ENCODE results near the gene ZSCAN31. TPM values are rescaled to one million over a fixed set of nuclear protein-coding genes. Genes with fewer than 3 reads are reported as not detected.

Gene ZSCAN31
- total RNA-seq, 1 donor from 2014 or later, result 1.1 TPM

DNA sequence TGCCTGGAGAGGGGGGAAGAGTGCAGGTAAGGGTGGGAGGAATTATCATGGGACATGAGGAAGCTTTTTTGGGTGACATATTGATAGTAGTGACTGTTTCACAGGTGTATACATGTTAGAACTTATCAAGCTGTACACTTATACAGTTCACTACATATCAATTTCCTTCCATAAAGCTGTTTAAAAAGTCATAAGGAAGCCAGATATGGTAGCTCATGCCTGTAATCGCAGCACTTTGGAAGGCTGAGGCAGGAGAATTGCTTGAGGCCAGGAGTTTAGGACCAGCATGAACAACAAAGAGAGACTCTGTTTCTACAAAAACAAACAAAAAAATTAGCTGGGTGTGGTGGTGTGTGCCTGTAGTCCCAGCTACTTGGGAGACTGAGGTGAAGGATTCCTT lies 41.9 kb upstream of the ZSCAN31 start:
- H3K4me1 Mint-ChIP-seq (ENCODE audit: low read depth, unreplicated experiment), result peaks cover 6% of the 10 kb centered on the region
- H3K27ac Mint-ChIP-seq (ENCODE audit: unreplicated experiment), result no peak overlapping the region
- H3K27me3 Mint-ChIP-seq (ENCODE audit: low read depth, unreplicated experiment), result no peaks in the 10 kb centered on the region
- H3K9me3 ChIP-seq (ENCODE audit: insufficient read depth, low read depth, low read length), result no peaks in the 10 kb centered on the region
- H3K4me1 ChIP-seq (ENCODE audit: insufficient read depth, low read length), result no peaks in the 10 kb centered on the region
- peaks cover 3% of the 10 kb centered on the region for H3K9me3 Mint-ChIP-seq (ENCODE audit: unreplicated experiment)
- H3K36me3 ChIP-seq (ENCODE audit: insufficient read depth, low read length), result peaks cover 18% of the 10 kb centered on the region
- H3K79me2 ChIP-seq (ENCODE audit: insufficient read depth, low read length), result peaks cover 2% of the 10 kb centered on the region
- no peak for FAIRE-seq
- TF ChIP-seq CTCF (IDR thresholded peaks at IDR 0.05; ENCODE audit: insufficient read depth, low read depth, low read length) (no peak), EZH2 (IDR thresholded peaks at IDR 0.05; ENCODE audit: insufficient read depth, low read length) (no peak)
- H3K27me3 ChIP-seq (ENCODE audit: insufficient read depth, low read length), result no peaks in the 10 kb centered on the region
- no peak overlapping the region for H2AFZ ChIP-seq (ENCODE audit: low read depth, low read length)
- no peak overlapping the region for H3K27ac ChIP-seq (ENCODE audit: low read depth, low read length)
- DNase-seq (ENCODE audit: low read depth), result no peak
- H3K4me2 ChIP-seq (ENCODE audit: low read length), result no peak overlapping the region
- no peak overlapping the region for H3K9ac ChIP-seq (ENCODE audit: low read length)
- no peak overlapping the region for H3K4me3 Mint-ChIP-seq (ENCODE audit: unreplicated experiment)
- H3K36me3 Mint-ChIP-seq (ENCODE audit: low read depth, unreplicated experiment), result peaks cover 22% of the 10 kb centered on the region
- H3K4me3 ChIP-seq (ENCODE audit: insufficient read depth, low read depth, low read length), result no peak overlapping the region
- no peaks in the 10 kb centered on the region for H4K20me1 ChIP-seq (ENCODE audit: insufficient read depth, low read length)

DNA sequence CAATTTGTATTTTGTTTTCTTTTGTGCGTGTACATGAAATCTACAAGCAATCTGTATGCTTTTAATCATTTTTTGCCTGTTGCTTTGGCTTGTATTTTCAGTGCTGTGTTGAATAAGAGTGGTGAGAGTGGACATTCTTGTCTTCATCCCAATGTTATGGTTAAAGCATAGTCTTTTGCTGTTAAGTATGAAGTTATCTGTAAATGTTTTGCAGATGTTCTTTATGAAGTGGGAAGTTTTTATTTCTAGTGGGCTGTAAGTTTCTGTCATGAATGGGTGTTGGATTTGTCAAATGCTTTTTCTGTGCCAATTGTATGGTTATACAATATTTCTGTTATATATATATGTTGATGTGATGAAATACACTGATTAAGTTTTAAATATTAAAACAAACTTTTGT lies 38.0 kb upstream of the ZSCAN31 start:
- Histone ChIP-seq H3K9ac (ENCODE audit: low read length) (no peak overlapping the region), H3K4me3 (ENCODE audit: insufficient read depth, low read depth, low read length) (no peak overlapping the region), H2AFZ (ENCODE audit: low read depth, low read length) (no peak overlapping the region), H3K9me3 (ENCODE audit: insufficient read depth, low read depth, low read length) (no peaks in the 10 kb centered on the region), H3K79me2 (ENCODE audit: insufficient read depth, low read length) (no peaks in the 10 kb centered on the region), H3K27me3 (ENCODE audit: insufficient read depth, low read length) (no peaks in the 10 kb centered on the region), H3K4me2 (ENCODE audit: low read length) (no peak overlapping the region), H3K4me1 (ENCODE audit: insufficient read depth, low read length) (no peaks in the 10 kb centered on the region), H4K20me1 (ENCODE audit: insufficient read depth, low read length) (no peaks in the 10 kb centered on the region), H3K27ac (ENCODE audit: low read depth, low read length) (no peak overlapping the region), H3K36me3 (ENCODE audit: insufficient read depth, low read length) (peaks cover 4% of the 10 kb centered on the region)
- no peak overlapping the region for H3K27ac Mint-ChIP-seq (ENCODE audit: unreplicated experiment)
- no peak for DNase-seq (ENCODE audit: low read depth)
- H3K27me3 Mint-ChIP-seq (ENCODE audit: low read depth, unreplicated experiment), result no peaks in the 10 kb centered on the region
- no peak for TF ChIP-seq EZH2 (IDR thresholded peaks at IDR 0.05; ENCODE audit: insufficient read depth, low read length)
- TF ChIP-seq CTCF (IDR thresholded peaks at IDR 0.05; ENCODE audit: insufficient read depth, low read depth, low read length), result no peak
- H3K4me3 Mint-ChIP-seq (ENCODE audit: unreplicated experiment), result no peak overlapping the region
- H3K36me3 Mint-ChIP-seq (ENCODE audit: low read depth, unreplicated experiment), result peaks cover 6% of the 10 kb centered on the region
- H3K9me3 Mint-ChIP-seq (ENCODE audit: unreplicated experiment), result no peaks in the 10 kb centered on the region
- no peak for FAIRE-seq
- no peaks in the 10 kb centered on the region for H3K4me1 Mint-ChIP-seq (ENCODE audit: low read depth, unreplicated experiment)

DNA sequence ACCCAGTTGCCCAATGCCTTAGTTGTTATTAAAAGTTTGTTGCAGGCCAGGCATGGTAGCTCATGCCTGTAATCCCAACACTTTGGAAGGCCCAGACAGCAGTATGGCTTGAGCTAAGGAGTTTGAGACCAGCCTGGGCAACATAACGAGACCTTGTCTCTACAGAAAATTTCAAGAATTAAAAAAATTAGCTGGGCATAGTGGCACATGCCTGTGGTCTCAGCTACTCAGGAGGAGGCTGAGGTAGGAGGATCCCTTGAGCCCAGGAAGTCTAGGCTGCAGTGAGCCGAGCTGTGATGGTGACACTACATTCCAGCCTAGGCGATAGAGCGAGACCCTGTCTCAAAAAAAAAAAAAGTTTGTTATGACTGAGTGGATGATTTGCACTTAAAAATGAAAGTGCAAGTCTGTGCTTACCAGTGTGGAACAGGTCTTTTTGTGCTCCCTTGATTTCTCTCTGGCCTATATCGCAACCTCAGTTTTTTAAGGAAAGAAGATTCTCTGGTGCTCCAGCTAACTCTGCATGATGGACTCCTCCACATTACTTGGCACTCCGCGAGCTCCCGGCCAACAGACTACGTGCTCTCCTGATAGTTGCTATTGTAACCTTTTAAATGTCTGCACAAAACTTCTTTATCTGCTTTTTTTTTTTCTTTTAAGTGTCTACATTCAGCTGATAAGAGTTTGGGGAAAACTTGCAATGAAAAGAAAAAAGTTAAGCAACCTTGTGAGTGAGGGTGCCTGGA lies 35.9 kb upstream of the ZSCAN31 start:
- Histone ChIP-seq H3K9ac (ENCODE audit: low read length) (no peak overlapping the region), H3K27me3 (ENCODE audit: insufficient read depth, low read length) (no peaks in the 10 kb centered on the region), H3K4me2 (ENCODE audit: low read length) (no peak overlapping the region), H4K20me1 (ENCODE audit: insufficient read depth, low read length) (no peaks in the 10 kb centered on the region), H3K36me3 (ENCODE audit: insufficient read depth, low read length) (no peaks in the 10 kb centered on the region), H3K79me2 (ENCODE audit: insufficient read depth, low read length) (no peaks in the 10 kb centered on the region), H3K9me3 (ENCODE audit: insufficient read depth, low read depth, low read length) (no peaks in the 10 kb centered on the region), H3K4me1 (ENCODE audit: insufficient read depth, low read length) (no peaks in the 10 kb centered on the region), H3K27ac (ENCODE audit: low read depth, low read length) (no peak overlapping the region), H2AFZ (ENCODE audit: low read depth, low read length) (no peak overlapping the region), H3K4me3 (ENCODE audit: insufficient read depth, low read depth, low read length) (no peak overlapping the region)
- Mint-ChIP-seq H3K27me3 (ENCODE audit: low read depth, unreplicated experiment) (no peaks in the 10 kb centered on the region), H3K4me3 (ENCODE audit: unreplicated experiment) (no peak overlapping the region), H3K27ac (ENCODE audit: unreplicated experiment) (no peak overlapping the region), H3K36me3 (ENCODE audit: low read depth, unreplicated experiment) (peaks cover 10% of the 10 kb centered on the region), H3K9me3 (ENCODE audit: unreplicated experiment) (peaks cover 3% of the 10 kb centered on the region), H3K4me1 (ENCODE audit: low read depth, unreplicated experiment) (no peaks in the 10 kb centered on the region)
- DNase-seq (ENCODE audit: low read depth) (no peak), FAIRE-seq (no peak)
- TF ChIP-seq CTCF (IDR thresholded peaks at IDR 0.05; ENCODE audit: insufficient read depth, low read depth, low read length) (no peak), EZH2 (IDR thresholded peaks at IDR 0.05; ENCODE audit: insufficient read depth, low read length) (no peak)

All from astrocyte (in vitro differentiated cells and primary cell).